ENCODE data around the gene TGFBR1. TPM values are rescaled to one million over a fixed set of nuclear protein-coding genes. Genes with fewer than 3 reads are reported as not detected.

The TGFBR1 gene
- total RNA-seq, 4 donors from 2014 or later, result 24.0 to 37.4 (median 31.8) TPM

- no peaks in the 10 kb centered on the region for H3K27me3 ChIP-seq
- no peaks in the 10 kb centered on the region for H3K9me3 ChIP-seq
- H3K27ac ChIP-seq, result no peak overlapping the region
- peaks cover 0 to 14% (median 0%) of the 10 kb centered on the region in 3 donors for H3K36me3 ChIP-seq
- 45 to 62% methylated on average over 2 of the region's 2 CpGs for WGBS, 2 donors
- no peak for DNase-seq (ENCODE audit: low spot score in 2 of 2)
- H3K4me1 ChIP-seq, result peaks cover 0 to 17% (median 6%) of the 10 kb centered on the region in 4 donors
- TF ChIP-seq CTCF (IDR thresholded peaks at IDR 0.05) (no peak), POLR2A (IDR thresholded peaks at IDR 0.05) (no peak), EP300 (IDR thresholded peaks at IDR 0.05) (no peak)
- H3K4me3 ChIP-seq, result no peak overlapping the region
Measured at GRCh38 chr9:99073347-99073746, 31.6 kb upstream of the TGFBR1 start.

- no peak for TF ChIP-seq EP300 (IDR thresholded peaks at IDR 0.05)
- TF ChIP-seq CTCF (IDR thresholded peaks at IDR 0.05), result no peak
- TF ChIP-seq POLR2A (IDR thresholded peaks at IDR 0.05), result no peak
- WGBS, 2 donors, result 84 to 96% methylated on average over 8 of the region's 8 CpGs
- Histone ChIP-seq H3K36me3 (peaks cover 0 to 5% (median 0%) of the 10 kb centered on the region in 3 donors), H3K4me3 (no peak overlapping the region), H3K4me1 (peaks cover 0 to 17% (median 6%) of the 10 kb centered on the region in 4 donors), H3K27me3 (no peaks in the 10 kb centered on the region), H3K9me3 (no peaks in the 10 kb centered on the region), H3K27ac (no peak overlapping the region)
- no peak for DNase-seq (ENCODE audit: low spot score in 2 of 2)
Measured at GRCh38 chr9:99073985-99074901, 30.7 kb upstream of the TGFBR1 start.

- WGBS, 2 donors, result 80 to 89% methylated on average over 3 of the region's 3 CpGs
- no peaks in the 10 kb centered on the region for H3K9me3 ChIP-seq
- no peak overlapping the region for H3K4me3 ChIP-seq
- no peak for DNase-seq (ENCODE audit: low spot score in 2 of 2)
- no peak overlapping the region for H3K27ac ChIP-seq
- no peaks in the 10 kb centered on the region for H3K36me3 ChIP-seq
- peaks cover 0 to 17% (median 5%) of the 10 kb centered on the region in 4 donors for H3K4me1 ChIP-seq
- TF ChIP-seq EP300 (IDR thresholded peaks at IDR 0.05) (no peak), CTCF (IDR thresholded peaks at IDR 0.05) (no peak), POLR2A (IDR thresholded peaks at IDR 0.05) (no peak)
- H3K27me3 ChIP-seq, result no peaks in the 10 kb centered on the region
Measured at GRCh38 chr9:99074902-99075245, 30.0 kb upstream of the TGFBR1 start.

GRCh38 chr9:99075246-99075912 lies 29.5 kb upstream of the TGFBR1 start:
- TF ChIP-seq CTCF (IDR thresholded peaks at IDR 0.05), result no peak
- no peak for TF ChIP-seq POLR2A (IDR thresholded peaks at IDR 0.05)
- no peak for TF ChIP-seq EP300 (IDR thresholded peaks at IDR 0.05)
- 68 to 71% methylated on average over 6 of the region's 6 CpGs for WGBS, 2 donors
- Histone ChIP-seq H3K27ac (no peak overlapping the region), H3K36me3 (no peaks in the 10 kb centered on the region), H3K9me3 (no peaks in the 10 kb centered on the region), H3K4me1 (peaks cover 0 to 17% (median 3%) of the 10 kb centered on the region in 4 donors), H3K27me3 (no peaks in the 10 kb centered on the region), H3K4me3 (no peak overlapping the region)
- DNase-seq (ENCODE audit: low spot score in 2 of 2), result no peak

GRCh38 chr9:99076030-99076429 lies 28.9 kb upstream of the TGFBR1 start:
- no peak for DNase-seq (ENCODE audit: low spot score in 2 of 2)
- 82 to 85% methylated on average over 4 of the region's 4 CpGs for WGBS, 2 donors
- H3K27ac ChIP-seq, result no peak overlapping the region
- H3K4me1 ChIP-seq, result peaks cover 0 to 11% (median 3%) of the 10 kb centered on the region in 4 donors
- no peak overlapping the region for H3K4me3 ChIP-seq
- H3K36me3 ChIP-seq, result no peaks in the 10 kb centered on the region
- TF ChIP-seq EP300 (IDR thresholded peaks at IDR 0.05) (no peak), POLR2A (IDR thresholded peaks at IDR 0.05) (no peak), CTCF (IDR thresholded peaks at IDR 0.05) (no peak)
- no peaks in the 10 kb centered on the region for H3K27me3 ChIP-seq
- no peaks in the 10 kb centered on the region for H3K9me3 ChIP-seq

Measured in tibial nerve (tissue), 4 donors.